Body of pancreas (tissue), 4 donors: ENCODE results near the gene AMOTL1. TPM values are rescaled to one million over a fixed set of nuclear protein-coding genes. Genes with fewer than 3 reads are reported as not detected.
A peak's percentile ranks its signal among the peaks of the same experiment; 100 is the strongest.

ENCODE experiments used
- ATAC-seq: fragments of 150-250 bp; one replicate; pipeline ENCODE4 v1.9.1; 2016
- DNase-seq, 4 donors: peaks; one replicate each; pipeline ENCODE4 v3.0.0-alpha.2; 2019
- H3K27ac ChIP-seq, 4 donors: fragments of 200-600 bp; sonication (generic); 1 replicate in 3 of 4; 2 replicates in 1 of 4; pipeline versions ENCODE4 v1.5.1 to v1.6.1; 2016 to 2019; ENCODE audit warnings: mild to moderate bottlenecking in 1 of 4, mixed read lengths in 1 of 4, moderate library complexity in 1 of 4
- H3K27me3 ChIP-seq, 2 donors: fragments of 200-600 bp; sonication (generic); one replicate each; pipeline ENCODE4 v1.6.0; 2016; ENCODE audit warnings: mild to moderate bottlenecking in 1 of 2
- H3K36me3 ChIP-seq, 2 donors: fragments of 200-600 bp; sonication (generic); replicated peaks in 1 of 2; 2 replicates each; pipeline ENCODE4 v1.5.1; 2016; ENCODE audit warnings: low read depth in 2 of 2; ENCODE audit not compliant: insufficient read depth in 1 of 2
- H3K4me1 ChIP-seq: fragments of 200-600 bp; sonication (generic); one replicate; pipeline ENCODE4 v1.6.0; 2016
- H3K4me3 ChIP-seq, 2 donors: fragments of 200-600 bp; sonication (generic); 1 replicate in 1 of 2; 2 replicates in 1 of 2; pipeline ENCODE4 v1.5.1; 2016 to 2019
- H3K9me3 ChIP-seq, 3 donors: fragments of 200-600 bp; sonication (generic); 1 replicate in 2 of 3; 2 replicates in 1 of 3; pipeline ENCODE4 v1.5.1; 2016
- CTCF ChIP-seq, 7 experiments: fragments of 450-650 bp in 4 of 7; fragments of 200-600 bp in 3 of 7; sonication (generic) in 3 of 7; IDR thresholded peaks; one replicate each; pipeline ENCODE4 v1.5.1; 2016 to 2019; ENCODE audit warnings: antibody characterized with exemption in 7 of 7
- POLR2A ChIP-seq, 3 donors: fragments of 450-650 bp; IDR thresholded peaks; one replicate each; pipeline ENCODE4 v1.6.1; 2016; ENCODE audit warnings: antibody characterized with exemption in 3 of 3, mild to moderate bottlenecking in 2 of 3
- WGBS, 2 donors: methylation state at CpG; one replicate each; pipeline ENCODE4 v1.1.5; 2017; 5-methylcytosine and 5-hydroxymethylcytosine counted together
- intact Hi-C: fragments of 100-400 bp; cut with DNase I; formaldehyde crosslinking; loops from one replicate; pipeline ENCODE4 v1.15.1; 2023
- total RNA-seq, 2 donors: library from RNA; depleted of rRNA; stranded (reverse); fragments of >200 nt; gene quantifications; one replicate each; pipeline ENCODE4 v1.1.0, GENCODE V29; 2016

Gene AMOTL1
- total RNA-seq, 2 donors from 2014 or later: 20.4 to 21.5 TPM

- Histone ChIP-seq H3K27me3 (no peaks in the 10 kb centered on the region), H3K4me3 (no peak overlapping the region), H3K9me3 (no peaks in the 10 kb centered on the region), H3K4me1 (no peaks in the 10 kb centered on the region), H3K36me3 (no peaks in the 10 kb centered on the region), H3K27ac (no peak overlapping the region)
- TF ChIP-seq CTCF (IDR thresholded peaks at IDR 0.05) (no peak), POLR2A (IDR thresholded peaks at IDR 0.05) (no peak)
- DNase-seq: no peak
- WGBS, 2 donors: 61 to 70% methylated on average over 4 to 5 of the region's 5 CpGs
- ATAC-seq: no peak
- intact Hi-C loops: no loop called here
Observed at GRCh38 chr11:94885133-94885532, 117.0 kb downstream of the AMOTL1 start.

GRCh38 chr11:94885581-94885980 lies 117.4 kb downstream of the AMOTL1 start:
- no peak for ATAC-seq
- DNase-seq: no peak
- H3K9me3 ChIP-seq: no peaks in the 10 kb centered on the region
- no peaks in the 10 kb centered on the region for H3K27me3 ChIP-seq
- no peaks in the 10 kb centered on the region for H3K36me3 ChIP-seq
- no peak overlapping the region for H3K27ac ChIP-seq
- TF ChIP-seq CTCF (IDR thresholded peaks at IDR 0.05): no peak
- TF ChIP-seq POLR2A (IDR thresholded peaks at IDR 0.05): no peak
- intact Hi-C loops: no loop called here
- no peak overlapping the region for H3K4me3 ChIP-seq
- H3K4me1 ChIP-seq: no peaks in the 10 kb centered on the region

GRCh38 chr11:94888204-94888603 lies 120.0 kb downstream of the AMOTL1 start:
- no peaks in the 10 kb centered on the region for H3K4me1 ChIP-seq
- no peak overlapping the region for H3K27ac ChIP-seq
- intact Hi-C loops: no loop called here
- H3K36me3 ChIP-seq: no peaks in the 10 kb centered on the region
- TF ChIP-seq POLR2A (IDR thresholded peaks at IDR 0.05) (no peak), CTCF (IDR thresholded peaks at IDR 0.05) (no peak)
- H3K9me3 ChIP-seq: no peaks in the 10 kb centered on the region
- WGBS, 2 donors: 0% methylated on average over 1 of the region's 1 CpG
- H3K27me3 ChIP-seq: no peaks in the 10 kb centered on the region
- DNase-seq: no peak
- no peak overlapping the region for H3K4me3 ChIP-seq
- no peak for ATAC-seq

- no peaks in the 10 kb centered on the region for H3K4me1 ChIP-seq
- H3K27me3 ChIP-seq: no peaks in the 10 kb centered on the region
- H3K4me3 ChIP-seq: no peak overlapping the region
- no peak overlapping the region for H3K27ac ChIP-seq
- no peaks in the 10 kb centered on the region for H3K9me3 ChIP-seq
- intact Hi-C loops: loop anchor here (10.0 kb wide), 1 partner anchor 271 kb away; no protein-coding TSS in a partner anchor
- no peak for TF ChIP-seq CTCF (IDR thresholded peaks at IDR 0.05)
- TF ChIP-seq POLR2A (IDR thresholded peaks at IDR 0.05): no peak
- H3K36me3 ChIP-seq: no peaks in the 10 kb centered on the region
- whole genome bisulfite sequencing, 2 donors: 37 to 49% methylated on average over 2 of the region's 2 CpGs
- ATAC-seq (no peak), DNase-seq (no peak)
Observed at GRCh38 chr11:94895451-94895850, 127.3 kb downstream of the AMOTL1 start.

GRCh38 chr11:94895971-94896370 lies 127.8 kb downstream of the AMOTL1 start:
- Histone ChIP-seq H3K9me3 (no peaks in the 10 kb centered on the region), H3K4me3 (no peak overlapping the region), H3K27me3 (no peaks in the 10 kb centered on the region), H3K27ac (no peak overlapping the region), H3K4me1 (no peaks in the 10 kb centered on the region), H3K36me3 (no peaks in the 10 kb centered on the region)
- WGBS, 2 donors: 69 to 78% methylated on average over 2 of the region's 2 CpGs
- peak; percentile 45 for ATAC-seq
- no peak for DNase-seq
- TF ChIP-seq POLR2A (IDR thresholded peaks at IDR 0.05): no peak
- no peak for TF ChIP-seq CTCF (IDR thresholded peaks at IDR 0.05)
- intact Hi-C loops: loop anchor here (10.0 kb wide), 1 partner anchor 271 kb away; no protein-coding TSS in a partner anchor
